ENCODE results near the gene GALR2. TPM values are rescaled to one million over a fixed set of nuclear protein-coding genes. Genes with fewer than 3 reads are reported as not detected.

Gene GALR2
- polyA plus RNA-seq, 1 donor (not counting 4 experiments of a cell fraction or from before 2014, with no cell fraction given): not detected

GRCh38 chr17:76119409-76120371 lies 45.1 kb downstream of the GALR2 start:
- Histone ChIP-seq H3K79me2 (ENCODE audit: control insufficient read depth, insufficient read depth, low read length) (no peaks in the 10 kb centered on the region), H3K27me3 (ENCODE audit: control insufficient read depth, extremely low read depth, insufficient read depth, low read length) (peaks cover 5% of the 10 kb centered on the region), H3K9ac (ENCODE audit: control insufficient read depth, extremely low read depth, insufficient read depth, low read length) (no peak overlapping the region), H3K27ac (ENCODE audit: control insufficient read depth, insufficient read depth, low read length) (no peak overlapping the region), H4K20me1 (ENCODE audit: control insufficient read depth, extremely low read depth, insufficient read depth, low read length) (no peaks in the 10 kb centered on the region), H3K4me1 (ENCODE audit: control insufficient read depth, extremely low read depth, insufficient read depth, low read length) (peaks cover 3% of the 10 kb centered on the region), H3K9me1 (ENCODE audit: control insufficient read depth, extremely low read depth, insufficient read depth, low read length) (no peaks in the 10 kb centered on the region), H3K4me3 (ENCODE audit: control insufficient read depth in 2 of 3, extremely low read depth in 1 of 3, insufficient read depth in 2 of 3, low read depth in 1 of 3, low read length in 3 of 3) (no peak overlapping the region), H3K9me3 (ENCODE audit: control insufficient read depth, low read depth, low read length) (no peaks in the 10 kb centered on the region), H3K36me3 (ENCODE audit: control insufficient read depth in 2 of 2, extremely low read depth in 1 of 2, insufficient read depth in 2 of 2, low read length in 2 of 2) (no peaks in the 10 kb centered on the region), H2AFZ (ENCODE audit: control insufficient read depth, low read length) (no peak overlapping the region), H3K4me2 (ENCODE audit: control insufficient read depth, extremely low read depth, insufficient read depth, low read depth, low read length) (no peak overlapping the region)
- FAIRE-seq (no peak), DNase-seq (ENCODE audit: low read depth, low spot score) (no peak)
- TF ChIP-seq EZH2 (IDR thresholded peaks at IDR 0.05; ENCODE audit: low read length) (no peak), CTCF (optimal IDR thresholded peaks at IDR 0.05 in 1 of 3, IDR thresholded peaks at IDR 0.05 in 1 of 3, conservative IDR thresholded peaks at IDR 0.05 in 1 of 3; ENCODE audit: extremely low read depth in 1 of 3, insufficient read depth in 2 of 3, low read length in 3 of 3) (no peak)
- dilution Hi-C loops (cut with MboI; ENCODE audit: extremely low pct_ligation_motif_present, low sequenced_read_pairs): no loop called here

- Histone ChIP-seq H3K27me3 (ENCODE audit: control insufficient read depth, extremely low read depth, insufficient read depth, low read length) (peaks cover 5% of the 10 kb centered on the region), H3K9me1 (ENCODE audit: control insufficient read depth, extremely low read depth, insufficient read depth, low read length) (no peaks in the 10 kb centered on the region), H3K36me3 (ENCODE audit: control insufficient read depth in 2 of 2, extremely low read depth in 1 of 2, insufficient read depth in 2 of 2, low read length in 2 of 2) (no peaks in the 10 kb centered on the region), H3K9me3 (ENCODE audit: control insufficient read depth, low read depth, low read length) (no peaks in the 10 kb centered on the region), H3K4me1 (ENCODE audit: control insufficient read depth, extremely low read depth, insufficient read depth, low read length) (peaks cover 3% of the 10 kb centered on the region), H3K79me2 (ENCODE audit: control insufficient read depth, insufficient read depth, low read length) (no peaks in the 10 kb centered on the region), H3K4me3 (ENCODE audit: control insufficient read depth in 2 of 3, extremely low read depth in 1 of 3, insufficient read depth in 2 of 3, low read depth in 1 of 3, low read length in 3 of 3) (no peak overlapping the region), H4K20me1 (ENCODE audit: control insufficient read depth, extremely low read depth, insufficient read depth, low read length) (no peaks in the 10 kb centered on the region), H2AFZ (ENCODE audit: control insufficient read depth, low read length) (no peak overlapping the region), H3K4me2 (ENCODE audit: control insufficient read depth, extremely low read depth, insufficient read depth, low read depth, low read length) (no peak overlapping the region), H3K9ac (ENCODE audit: control insufficient read depth, extremely low read depth, insufficient read depth, low read length) (no peak overlapping the region), H3K27ac (ENCODE audit: control insufficient read depth, insufficient read depth, low read length) (no peak overlapping the region)
- dilution Hi-C loops (cut with MboI; ENCODE audit: extremely low pct_ligation_motif_present, low sequenced_read_pairs): no loop called here
- FAIRE-seq: no peak
- DNase-seq (ENCODE audit: low read depth, low spot score): no peak
- TF ChIP-seq EZH2 (IDR thresholded peaks at IDR 0.05; ENCODE audit: low read length) (no peak), CTCF (optimal IDR thresholded peaks at IDR 0.05 in 1 of 3, IDR thresholded peaks at IDR 0.05 in 1 of 3, conservative IDR thresholded peaks at IDR 0.05 in 1 of 3; ENCODE audit: extremely low read depth in 1 of 3, insufficient read depth in 2 of 3, low read length in 3 of 3) (no peak)
Observed at GRCh38 chr17:76120658-76121008, 46.1 kb downstream of the GALR2 start.
